Measurements from ENCODE around the gene ASTN2.

GRCh38 chr9:116491219-116491618 is 923.6 kb downstream of the ASTN2 start:
- TF ChIP-seq CTCF (IDR thresholded peaks at IDR 0.05) (no peak), POLR2A (IDR thresholded peaks at IDR 0.05) (no peak)

Data from testis (tissue), 2 donors.